GM19035 (cell line): Measurements from ENCODE around the gene HHLA2.

Experiments used
- ATAC-seq: cut with Tn5 transposase; IDR thresholded peaks from one replicate; pipeline ENCODE4 v1.9.1; 2021; ENCODE audit not compliant: unreplicated experiment

Gene HHLA2

DNA sequence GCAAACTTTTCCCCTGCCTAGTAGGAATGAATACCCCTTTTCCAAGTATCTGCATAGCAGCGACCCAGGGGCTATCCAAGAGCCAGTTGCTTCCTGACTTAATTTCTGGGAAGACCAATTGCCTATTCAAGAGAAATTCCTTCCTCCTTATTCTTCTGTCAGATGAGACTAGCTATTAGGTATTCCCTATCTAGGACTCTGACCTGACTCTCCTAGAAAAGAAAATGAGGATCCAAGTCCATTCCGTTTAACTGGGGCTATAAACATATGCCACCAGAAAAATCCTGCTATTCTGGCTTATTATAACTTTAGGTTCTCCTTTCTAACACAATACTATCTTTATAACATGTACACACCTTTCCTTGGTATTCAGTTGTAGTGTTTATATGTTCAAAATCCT is 1.7 kb downstream of the HHLA2 start:
- ATAC-seq = no peak

DNA sequence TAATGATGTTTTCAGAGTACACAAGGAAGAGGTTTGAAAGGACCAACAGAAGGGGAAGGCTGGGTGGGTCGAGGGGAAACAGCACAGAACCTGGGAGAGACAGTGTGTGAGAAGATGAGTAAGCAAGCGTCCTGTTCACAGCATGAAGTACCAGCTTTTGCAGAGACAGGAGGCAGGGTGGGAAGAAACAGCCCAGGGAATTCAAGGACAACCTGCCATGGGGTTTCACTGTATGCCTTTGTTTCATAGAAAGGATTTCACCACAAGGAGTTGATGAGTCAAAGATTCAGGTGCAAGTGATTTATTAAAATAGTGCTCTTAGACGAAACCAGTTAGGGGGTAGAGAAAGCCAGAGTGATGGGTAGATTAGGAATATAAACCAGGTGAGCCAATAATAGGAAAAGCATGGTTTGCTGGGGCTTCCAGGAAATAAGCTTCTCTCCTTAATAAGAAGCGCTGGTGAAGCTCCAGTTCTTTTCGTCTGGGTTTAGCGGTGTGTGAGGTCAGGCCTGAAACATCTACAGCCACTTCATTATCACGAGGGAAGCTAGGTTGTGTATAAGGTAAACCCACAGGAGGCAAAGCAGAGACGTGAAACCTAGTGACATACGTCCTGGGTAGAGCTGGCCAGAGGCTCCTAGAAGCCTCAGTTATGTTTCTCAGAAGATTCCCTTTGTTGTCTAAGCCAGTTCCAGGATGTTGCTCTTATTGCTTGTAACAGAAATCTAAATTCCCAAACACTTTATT is 3.9 kb downstream of the HHLA2 start:
- ATAC-seq = no peak

DNA sequence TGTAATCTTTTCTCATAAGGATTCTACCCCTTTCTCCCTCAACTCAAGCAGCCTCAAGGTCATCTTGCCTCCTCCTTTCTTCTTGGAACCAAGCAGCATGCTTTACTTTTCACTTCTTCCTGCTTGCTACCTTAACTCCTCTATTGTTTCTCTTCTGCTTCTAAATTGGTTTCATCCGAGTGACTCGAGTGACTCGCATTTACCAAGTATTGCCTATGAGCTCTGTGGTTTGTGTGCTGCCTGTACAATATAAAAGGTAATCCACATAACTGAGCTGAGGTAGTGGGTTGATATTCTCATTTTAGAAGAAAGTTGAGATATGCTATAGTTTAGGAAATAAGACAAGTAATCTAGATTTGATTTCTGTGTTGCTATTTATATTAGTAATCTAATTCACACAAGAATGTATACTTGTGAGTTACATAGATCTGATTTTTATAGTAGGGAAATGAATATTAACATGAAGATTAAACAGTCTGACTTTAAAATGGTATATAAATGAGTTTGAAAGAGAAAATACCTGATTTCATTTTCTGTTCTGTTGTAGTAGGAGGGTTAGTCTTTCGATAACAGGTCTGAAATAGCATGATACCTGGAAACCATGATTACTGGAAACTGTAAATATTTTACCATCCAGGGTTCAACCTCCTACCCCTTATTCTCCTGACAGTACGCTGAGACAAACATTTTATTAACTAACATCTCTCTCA is 5.5 kb downstream of the HHLA2 start:
- ATAC-seq = no peak

DNA sequence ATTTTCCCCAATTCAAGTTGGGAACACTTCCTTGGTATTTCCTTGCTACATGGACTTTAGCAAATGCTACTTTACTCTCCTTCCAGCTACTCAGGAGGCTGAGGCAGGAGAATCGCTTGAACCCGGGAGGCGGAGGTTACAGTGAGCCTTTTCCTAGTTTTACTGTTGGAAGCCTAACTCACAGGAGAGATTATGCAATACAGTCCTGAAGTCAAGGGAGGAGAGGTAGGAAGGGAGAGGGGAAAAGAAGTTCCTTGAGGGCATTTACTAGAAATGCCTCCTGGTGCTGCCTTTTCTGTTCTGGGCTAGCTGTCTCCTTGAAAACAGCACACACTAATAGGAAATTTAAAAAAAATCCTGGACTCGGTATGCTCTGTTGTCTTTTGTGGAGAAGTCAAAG is 6.2 kb downstream of the HHLA2 start:
- no peak for ATAC-seq

DNA sequence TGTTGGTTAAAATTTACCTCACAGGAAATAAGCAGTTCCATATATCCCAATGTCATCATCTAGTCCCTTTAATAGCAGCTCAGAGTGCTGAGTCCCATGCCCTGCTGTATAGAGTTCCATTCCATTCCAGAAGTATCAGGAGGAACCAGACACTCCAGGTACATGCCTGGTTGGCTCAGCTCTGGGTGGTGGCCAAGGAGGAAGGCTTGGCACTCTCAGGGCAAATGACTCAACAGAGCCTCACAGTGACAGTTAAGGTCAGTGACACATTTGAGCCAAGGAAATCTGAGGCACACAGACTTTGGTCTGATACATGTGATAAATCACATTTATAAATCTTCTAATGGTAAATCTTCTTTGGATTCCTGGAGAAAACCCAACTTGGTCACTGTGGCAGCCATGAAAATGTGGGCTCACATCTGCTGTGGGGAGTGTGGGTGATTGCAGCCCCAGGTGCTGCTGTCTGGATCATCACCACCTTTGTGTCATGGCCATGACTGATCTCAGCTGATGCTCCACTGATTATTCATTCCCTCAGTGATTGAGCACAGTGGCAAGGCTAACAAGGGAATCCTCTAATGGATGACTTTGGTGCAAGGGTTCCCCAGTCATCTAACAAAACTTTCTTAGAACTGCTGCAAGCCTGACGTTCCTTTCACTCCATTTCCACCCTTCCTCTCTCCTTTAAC is 9.3 kb downstream of the HHLA2 start:
- no peak for ATAC-seq

DNA sequence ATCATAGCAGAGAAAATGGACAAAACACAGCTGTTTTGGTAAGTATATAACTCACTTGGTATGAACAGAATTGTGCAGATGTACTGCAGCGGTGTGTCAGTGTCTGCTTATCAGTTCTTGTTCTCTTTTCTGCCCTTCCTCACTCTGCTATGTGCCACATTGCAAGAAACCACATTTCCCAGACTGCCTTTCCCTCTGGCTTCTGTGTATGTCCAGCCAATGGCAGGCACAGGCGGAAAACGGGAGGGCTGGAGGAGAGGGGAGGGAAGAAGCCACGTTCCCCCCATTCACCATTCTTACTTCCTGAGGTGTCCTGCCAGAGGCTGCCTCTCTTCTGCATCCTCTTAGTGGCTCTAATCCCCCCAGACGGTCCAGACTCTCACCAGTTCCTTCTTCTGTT is 15.4 kb downstream of the HHLA2 start:
- no peak for ATAC-seq

DNA sequence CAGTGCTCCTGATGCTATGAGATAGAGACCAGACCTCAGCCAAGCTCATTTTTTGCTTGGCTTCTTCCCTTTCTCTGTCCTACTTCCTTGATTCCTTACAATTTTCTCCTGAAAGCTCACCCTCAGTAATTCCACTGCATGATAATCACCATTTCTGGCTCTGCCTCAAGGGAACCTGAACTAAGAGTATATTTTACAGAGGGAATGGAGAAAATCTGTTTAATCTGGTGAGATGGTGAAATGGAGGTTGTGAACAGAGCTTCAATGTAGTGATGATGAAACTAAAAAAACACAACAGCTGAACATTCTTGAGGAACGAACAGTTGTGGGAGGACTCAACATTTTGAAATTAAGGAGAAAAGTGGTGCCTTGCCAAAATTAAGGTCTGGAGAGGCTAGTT is 16.3 kb downstream of the HHLA2 start:
- ATAC-seq = no peak

DNA sequence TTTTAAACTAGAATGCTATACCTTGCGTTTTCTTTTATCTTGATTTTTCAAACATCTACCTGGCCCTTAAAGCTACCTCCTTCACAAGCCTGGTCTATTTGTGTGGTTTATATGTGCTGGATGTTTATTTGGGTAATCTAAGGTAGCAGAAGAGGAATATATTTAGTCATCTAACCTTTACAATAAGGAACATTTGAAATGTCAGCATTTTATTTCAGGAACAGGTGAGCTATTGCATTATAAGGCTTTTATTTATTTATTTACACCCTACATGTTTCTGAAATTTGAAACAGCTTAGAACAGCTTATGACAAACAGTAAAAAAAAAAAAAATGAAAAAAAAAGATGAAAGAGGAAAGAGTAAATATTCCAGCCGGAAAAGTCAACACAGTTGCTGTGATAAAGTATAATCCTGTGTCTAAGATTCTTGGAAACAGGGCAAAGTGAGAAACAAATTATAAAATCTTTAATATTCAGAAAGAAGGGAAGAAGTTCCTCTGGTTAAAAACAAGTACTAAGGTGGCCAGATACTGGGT is 19.5 kb downstream of the HHLA2 start:
- ATAC-seq = no peak

DNA sequence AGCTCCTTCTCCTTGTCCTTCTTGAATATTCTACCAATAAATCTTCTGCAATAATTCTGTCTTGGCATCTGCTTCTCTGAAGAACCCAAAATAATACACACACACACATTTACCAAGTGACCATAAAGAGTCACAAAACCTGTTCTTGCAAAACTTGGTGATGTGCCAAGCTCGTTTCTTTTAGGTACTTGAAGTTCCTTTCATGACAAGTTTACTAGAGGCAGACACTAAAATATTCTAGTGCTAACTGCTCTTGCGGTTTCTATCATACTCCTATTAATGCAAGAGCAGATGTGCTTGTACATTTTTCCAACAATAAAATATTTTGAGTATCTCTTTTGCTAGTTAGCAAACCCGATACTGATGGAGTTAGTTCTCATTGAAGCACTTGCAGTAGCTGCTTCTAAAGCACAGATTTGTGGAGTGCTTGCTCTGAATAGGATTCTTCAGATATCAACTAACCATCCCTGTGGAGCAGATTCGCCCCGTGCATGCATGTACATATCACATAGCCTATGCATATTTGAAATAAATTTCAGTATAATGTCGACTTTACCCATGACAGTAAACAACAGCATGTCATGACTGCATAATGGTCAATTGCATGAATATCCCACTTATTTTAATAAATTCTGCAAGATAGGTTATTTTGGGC is 23.2 kb downstream of the HHLA2 start:
- ATAC-seq = no peak

DNA sequence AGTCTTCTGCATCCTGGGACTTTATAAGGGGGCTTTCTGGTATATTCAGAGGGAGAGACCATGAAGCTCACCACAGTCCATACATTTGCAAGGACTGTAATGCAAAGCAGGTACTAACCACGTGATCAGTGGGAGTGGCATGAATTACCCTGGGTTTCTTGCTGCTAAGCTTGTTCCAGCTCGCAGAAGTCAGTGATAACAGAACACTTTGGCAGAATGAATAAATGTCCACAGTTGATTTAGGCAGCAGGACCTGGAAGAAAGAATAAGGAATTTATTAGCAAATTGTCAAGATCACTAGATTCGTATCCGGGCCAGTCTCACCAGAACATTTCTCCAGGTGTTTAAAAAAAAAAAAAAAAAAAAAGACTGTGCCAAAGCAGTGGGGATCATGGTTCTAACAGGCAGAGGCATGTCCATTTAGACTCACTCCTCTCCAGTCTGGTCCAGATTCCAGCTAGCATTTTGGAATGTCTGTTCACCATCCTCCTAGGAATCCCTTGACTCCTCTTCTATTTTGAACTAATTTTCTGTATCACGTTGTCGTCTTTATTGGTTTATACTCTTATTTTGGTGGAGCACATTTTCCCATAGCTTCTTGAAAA is 24.5 kb downstream of the HHLA2 start:
- no peak for ATAC-seq

DNA sequence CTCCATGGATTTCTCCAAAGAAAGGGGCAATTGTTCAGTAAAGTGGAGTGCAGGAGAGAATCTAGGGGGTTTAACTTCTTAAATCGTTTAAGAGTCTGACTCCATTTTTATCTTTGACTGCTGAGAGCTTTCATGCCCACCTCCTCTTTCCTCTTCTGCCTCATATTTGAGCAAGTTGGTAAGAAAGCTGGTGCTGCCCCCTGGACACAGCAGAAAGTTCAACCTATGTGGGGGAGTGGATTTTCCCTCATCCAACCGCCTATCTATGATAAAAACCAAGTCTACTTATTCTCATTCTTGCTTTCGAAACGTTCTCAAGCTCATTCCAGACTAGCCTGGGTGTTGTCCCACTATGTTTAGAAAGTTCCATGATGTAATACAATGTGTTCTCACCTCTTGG is 26.0 kb downstream of the HHLA2 start:
- ATAC-seq = no peak

DNA sequence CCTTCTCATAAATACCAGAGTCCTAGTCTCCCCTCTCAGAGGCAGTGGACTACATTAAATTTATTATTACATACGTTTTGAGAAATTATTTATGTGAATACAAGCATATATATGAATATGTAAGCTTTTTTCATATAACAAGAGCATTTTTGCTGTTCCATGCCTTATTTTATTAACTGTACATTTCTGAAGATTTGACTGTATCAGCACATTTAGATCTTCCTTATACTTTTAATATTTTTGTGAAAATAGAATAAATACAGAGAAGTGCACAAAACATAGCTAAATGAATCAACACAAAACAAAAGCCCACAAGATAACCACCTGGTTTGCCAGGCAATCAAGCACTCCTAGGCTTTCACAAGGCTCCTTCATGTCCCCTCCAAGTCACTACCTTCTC is 27.8 kb downstream of the HHLA2 start:
- no peak for ATAC-seq

DNA sequence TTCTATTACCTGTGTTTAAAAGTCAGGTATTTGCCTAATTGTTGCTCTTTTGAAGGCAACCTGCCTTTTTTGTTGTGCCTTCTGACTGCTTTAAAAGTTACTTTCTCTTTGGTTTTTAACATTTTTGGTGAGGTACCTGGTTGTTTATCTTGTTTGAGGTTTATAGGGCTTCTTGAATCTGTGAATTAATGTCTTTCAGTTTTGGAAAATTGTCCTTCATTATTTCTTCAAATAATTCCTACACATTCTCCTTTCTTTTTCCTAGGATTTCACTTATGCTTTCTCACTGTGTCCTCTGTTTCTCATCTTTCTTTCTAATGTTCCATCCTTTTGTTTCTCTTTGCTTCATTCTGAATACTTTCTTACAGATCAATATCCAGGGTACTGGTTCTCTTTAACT is 30.8 kb downstream of the HHLA2 start:
- ATAC-seq = no peak

DNA sequence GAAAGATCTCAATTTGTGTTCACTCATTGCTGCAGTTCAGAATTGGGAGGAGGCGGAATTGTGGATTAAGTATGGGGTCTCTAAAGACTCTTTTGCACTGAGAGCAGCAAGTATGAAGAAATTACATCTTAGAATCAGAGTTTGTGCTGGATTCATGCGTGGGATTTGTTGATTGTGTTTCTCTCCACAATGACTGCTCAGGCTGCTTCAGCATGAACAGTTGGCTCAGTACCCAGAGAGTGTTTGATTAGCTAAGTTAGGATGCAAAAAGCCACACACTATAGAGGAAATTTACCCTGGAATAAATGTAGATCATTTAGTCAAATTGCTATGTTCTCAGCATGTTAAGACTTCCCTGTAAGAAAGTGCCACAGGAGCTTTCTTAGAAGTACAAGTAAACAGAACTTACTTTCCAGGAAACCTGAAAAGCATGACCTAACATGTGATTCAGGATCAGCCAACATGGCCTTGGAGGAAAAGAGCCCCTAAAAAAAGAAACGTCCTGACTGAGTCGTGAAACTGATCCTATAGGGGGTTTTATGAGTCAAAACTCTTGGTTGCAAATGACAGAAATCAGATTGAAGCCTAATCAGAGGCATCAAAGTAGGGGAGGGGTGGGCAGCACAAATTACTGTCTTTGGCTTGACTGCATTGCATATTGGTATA is 32.6 kb downstream of the HHLA2 start:
- ATAC-seq = no peak

DNA sequence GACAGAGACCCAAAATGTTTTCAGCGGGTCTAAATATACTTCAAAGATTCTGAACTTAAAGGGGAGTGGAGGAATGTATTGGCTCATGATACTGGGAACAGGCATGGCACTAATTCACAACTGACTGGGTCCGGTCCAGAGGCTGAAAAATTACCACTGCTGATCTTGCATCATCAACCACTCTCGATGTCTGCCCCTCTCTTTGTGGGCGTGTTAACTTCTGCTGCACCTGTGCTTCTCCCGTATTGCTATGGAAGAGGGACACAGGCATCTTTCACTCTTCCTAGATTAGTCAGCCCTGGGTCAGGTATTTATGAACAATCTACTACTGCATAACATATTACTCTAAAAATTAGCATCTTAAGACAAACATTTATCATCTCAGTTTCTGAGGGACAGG is 33.2 kb downstream of the HHLA2 start:
- no peak for ATAC-seq

DNA sequence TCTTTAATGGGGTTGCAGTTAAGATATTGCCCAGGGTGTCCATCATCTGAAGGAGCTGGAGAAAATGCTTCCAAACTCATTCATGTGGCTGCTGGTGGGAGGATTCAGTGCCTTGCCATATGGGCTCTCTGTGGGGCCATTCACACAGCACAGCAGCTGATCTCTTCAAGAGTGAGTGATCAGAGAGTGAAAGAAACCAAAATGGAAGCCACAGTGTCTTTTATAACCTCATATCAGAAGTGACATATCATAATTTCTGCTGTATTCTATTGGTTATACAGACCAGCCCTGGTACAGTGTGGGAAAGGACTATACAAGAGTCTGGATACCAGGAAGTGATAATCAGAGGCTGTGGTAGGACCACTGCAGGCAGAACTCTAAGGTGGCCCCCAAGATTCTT is 33.6 kb downstream of the HHLA2 start:
- ATAC-seq = no peak

DNA sequence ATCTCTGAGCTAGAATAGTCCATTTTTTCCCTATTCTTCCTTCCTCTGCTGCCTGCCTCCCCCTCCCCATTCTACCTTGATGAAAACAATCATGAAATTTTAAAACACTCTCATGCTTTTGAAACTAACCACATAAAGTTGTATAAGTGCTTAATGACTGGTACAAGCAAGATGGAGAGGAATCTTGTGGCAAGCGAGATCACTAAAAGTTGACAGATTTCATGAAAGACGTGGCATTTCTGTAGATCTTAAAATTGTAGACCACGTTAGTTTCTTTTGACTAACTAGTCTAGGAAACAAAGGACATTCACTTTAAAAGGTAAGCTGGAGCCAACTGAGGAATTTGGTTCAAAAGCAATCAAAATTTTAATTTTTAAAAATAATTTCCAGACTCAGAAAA is 35.4 kb downstream of the HHLA2 start:
- no peak for ATAC-seq

DNA sequence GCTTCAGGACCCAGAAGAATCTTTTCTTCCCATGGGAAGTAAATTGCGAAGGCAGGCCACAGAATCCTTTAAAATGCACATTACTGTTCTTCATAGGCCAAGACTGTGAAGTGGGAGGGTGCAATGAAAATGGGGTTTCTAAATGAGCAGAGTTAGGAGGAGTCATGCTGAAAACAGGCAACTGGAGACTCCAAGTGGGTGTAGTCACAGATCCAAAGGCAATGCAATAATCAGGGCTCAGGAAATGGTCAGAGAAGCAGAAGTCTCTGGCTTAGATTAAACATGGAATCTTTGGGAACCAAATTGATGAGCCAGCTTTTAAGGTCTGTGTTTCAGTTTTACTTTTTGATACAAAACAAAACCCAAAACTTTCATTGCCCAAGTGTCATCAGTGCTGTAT is 37.6 kb downstream of the HHLA2 start:
- no peak for ATAC-seq

DNA sequence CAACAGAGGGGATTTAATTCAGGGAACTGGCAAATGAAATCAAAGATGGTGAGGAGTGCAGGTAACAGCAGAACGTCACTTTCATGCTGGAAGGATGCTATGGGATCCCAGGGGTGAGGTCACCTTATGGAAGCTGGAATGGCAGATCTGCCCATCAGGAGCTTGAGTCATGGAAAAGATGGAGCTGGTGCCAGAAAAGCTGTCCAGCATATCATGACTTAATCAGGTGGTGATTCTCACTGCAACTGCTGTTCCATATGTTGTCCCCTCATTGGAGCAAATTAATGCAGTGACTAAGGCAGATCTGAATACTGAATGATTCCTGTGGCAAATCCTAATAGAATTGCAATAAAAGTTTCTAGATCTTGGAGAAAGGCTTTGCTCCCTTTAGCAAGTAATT is 38.4 kb downstream of the HHLA2 start:
- no peak for ATAC-seq

DNA sequence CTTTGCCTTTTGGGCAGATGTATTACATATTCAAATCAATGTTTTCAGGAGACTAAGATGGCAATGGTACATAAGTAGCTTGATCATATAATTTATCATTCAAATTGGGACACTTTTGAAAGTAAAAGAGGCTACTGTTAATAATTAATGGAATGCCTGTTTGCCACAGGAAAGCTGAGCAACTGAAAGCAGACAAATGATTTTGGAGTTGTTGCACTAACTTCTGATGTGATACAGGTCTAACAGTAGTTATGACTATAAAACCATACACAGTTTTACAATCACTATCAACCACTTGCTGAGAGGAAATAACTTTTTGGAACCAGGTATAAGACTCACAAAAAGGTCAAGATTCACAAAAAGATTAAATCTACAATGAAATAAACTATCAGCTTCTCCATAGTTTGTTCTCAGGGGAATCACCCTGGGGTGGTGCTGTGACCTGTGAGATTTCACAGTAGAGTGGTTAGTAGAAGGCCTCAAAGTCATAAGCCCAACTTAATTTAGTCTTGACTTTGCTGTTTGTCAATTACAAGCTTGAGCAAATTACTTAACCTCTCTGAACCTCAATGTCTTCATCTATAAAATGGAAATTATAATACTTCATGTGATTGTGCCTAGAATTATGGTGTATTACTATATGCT is 42.7 kb downstream of the HHLA2 start:
- no peak for ATAC-seq
